Sciatic nerve (tissue), 2 donors: ENCODE data around the gene ELOA. TPM values are rescaled to one million over a fixed set of nuclear protein-coding genes. Genes with fewer than 3 reads are reported as not detected.
"Not testable (repeated sequence)": the region's sequence is repeated elsewhere in the genome, so short reads cannot be mapped to it uniquely, and the experiment has no call there.

ENCODE experiments used
- ATAC-seq: fragments of 200-7000 bp; cut with Tn5 transposase; one replicate; pipeline ENCODE4 v1.9.1; 2020; ENCODE audit warnings: mild to moderate bottlenecking, moderate library complexity
- DNase-seq: peaks from one replicate; pipeline ENCODE4 v3.0.0-alpha.2; 2020; ENCODE audit warnings: low spot score
- intact Hi-C: fragments of 100-400 bp; cut with DNase I; formaldehyde crosslinking; loops from one replicate; pipeline ENCODE4 v1.14.2; 2022
- total RNA-seq: library from RNA; stranded (reverse); fragmentation: NEBNext Ultra II Directional; extraction: Animal tissue kit (Norgen Biotek cat#: 25700); gene quantifications from one replicate; pipeline ENCODE4 v1.2.1, GENCODE V29; 2021
- donor health status: DM: no; HTN: no; CAD: no.
- donor health status: DM: no; HTN: no; CAD: no.

The ELOA gene
- total RNA-seq, 1 donor from 2014 or later: 28.2 TPM

GRCh38 chr1:23776217-23776616, 32.9 kb downstream of the ELOA start:
- intact Hi-C loops: no loop called here
- ATAC-seq (no peak), DNase-seq (no peak)

GRCh38 chr1:23777979-23778814, 34.9 kb downstream of the ELOA start, which contains the start of gene PITHD1:
PITHD1 (plus strand) TSS chr1:23778418; CDS start chr1:23778516, 98 bp downstream.
- DNase-seq: peak; percentile 85
- intact Hi-C loops: no loop called here
- ATAC-seq: peak; percentile 95

GRCh38 chr1:23779826-23780371, 36.6 kb downstream of the ELOA start:
- intact Hi-C loops: no loop called here
- ATAC-seq: no peak
- DNase-seq: no peak

DNA sequence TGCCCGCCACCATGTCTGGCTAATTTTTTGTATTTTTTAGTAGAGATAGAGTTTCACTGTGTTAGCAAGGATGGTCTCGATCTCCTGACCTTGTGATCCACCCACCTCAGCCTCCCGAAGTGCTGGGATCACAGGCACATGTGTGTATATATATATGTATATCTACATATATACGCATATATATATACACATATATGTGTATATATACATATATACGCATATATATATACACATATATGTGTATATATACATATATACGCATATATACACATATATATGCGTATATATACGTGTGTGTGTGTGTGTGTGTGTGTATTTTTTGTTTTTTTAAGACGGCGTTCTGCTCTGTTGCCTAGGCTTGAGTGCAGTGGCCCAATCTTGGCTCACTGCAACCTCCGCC, 39.9 kb downstream of the ELOA start:
- not testable (repeated sequence) for ATAC-seq

GRCh38 chr1:23784846-23785245, 41.6 kb downstream of the ELOA start:
- peak; percentile 54 for ATAC-seq

More for the DNA sequence above, 39.9 kb downstream of the ELOA start:
- DNase-seq, intact Hi-C loops: not testable (repeated sequence)

DNA sequence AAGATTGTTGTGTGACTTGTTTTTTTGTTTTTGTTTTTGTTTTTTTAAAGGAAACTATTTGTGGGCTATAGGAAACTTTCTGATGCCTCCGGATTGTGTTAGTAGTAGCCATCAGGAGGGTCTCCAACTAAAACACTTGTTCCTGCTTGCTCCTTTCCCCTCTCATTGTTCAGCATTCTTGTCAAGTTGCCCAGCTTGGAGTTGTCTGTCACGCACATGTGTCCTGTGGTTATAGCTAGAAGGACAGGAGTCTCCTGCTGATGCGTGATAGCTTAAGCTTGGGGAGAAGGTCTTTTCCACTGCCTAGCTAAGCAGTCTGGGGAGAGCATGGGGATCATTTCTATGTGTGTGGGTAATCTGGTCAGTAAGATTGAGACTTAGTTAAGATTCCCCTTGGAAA, 44.4 kb downstream of the ELOA start:
- ATAC-seq: no peak
- no peak for DNase-seq
- intact Hi-C loops: no loop called here

More at GRCh38 chr1:23784846-23785245, 41.6 kb downstream of the ELOA start:
- DNase-seq: no peak
- intact Hi-C loops: no loop called here

DNA sequence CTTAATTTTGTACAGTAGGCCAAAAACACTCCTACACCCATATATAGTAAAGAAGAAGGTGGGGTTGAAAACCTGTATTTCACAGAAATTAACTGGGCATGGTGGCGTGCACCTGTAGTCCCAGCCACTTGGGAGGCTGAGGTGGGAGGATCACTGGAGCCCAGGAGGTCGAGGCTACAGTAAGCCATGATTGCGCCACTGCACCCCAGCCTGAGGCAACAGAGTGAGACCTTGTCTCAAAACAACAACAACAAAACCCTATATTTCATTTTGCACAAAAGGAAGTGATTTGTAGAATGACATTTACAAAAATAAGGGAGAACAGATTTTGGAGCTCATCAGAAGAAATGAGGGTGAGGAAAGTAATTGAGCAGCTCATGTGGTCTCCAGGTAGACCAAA, 45.4 kb downstream of the ELOA start:
- ATAC-seq: no peak
- intact Hi-C loops: no loop called here
- DNase-seq: no peak

GRCh38 chr1:23790696-23791515, 47.6 kb downstream of the ELOA start, which contains the start of gene LYPLA2:
LYPLA2 (plus strand) TSS chr1:23791145; CDS start chr1:23792683, 1,538 bp downstream.
- intact Hi-C loops: no loop called here
- DNase-seq: peak; percentile 97
- peak; percentile 95 for ATAC-seq

- DNase-seq (no peak), ATAC-seq (peak; percentile 16)
- intact Hi-C loops: no loop called here
Observed at GRCh38 chr1:23791516-23792047, 48.3 kb downstream of the ELOA start.

DNA sequence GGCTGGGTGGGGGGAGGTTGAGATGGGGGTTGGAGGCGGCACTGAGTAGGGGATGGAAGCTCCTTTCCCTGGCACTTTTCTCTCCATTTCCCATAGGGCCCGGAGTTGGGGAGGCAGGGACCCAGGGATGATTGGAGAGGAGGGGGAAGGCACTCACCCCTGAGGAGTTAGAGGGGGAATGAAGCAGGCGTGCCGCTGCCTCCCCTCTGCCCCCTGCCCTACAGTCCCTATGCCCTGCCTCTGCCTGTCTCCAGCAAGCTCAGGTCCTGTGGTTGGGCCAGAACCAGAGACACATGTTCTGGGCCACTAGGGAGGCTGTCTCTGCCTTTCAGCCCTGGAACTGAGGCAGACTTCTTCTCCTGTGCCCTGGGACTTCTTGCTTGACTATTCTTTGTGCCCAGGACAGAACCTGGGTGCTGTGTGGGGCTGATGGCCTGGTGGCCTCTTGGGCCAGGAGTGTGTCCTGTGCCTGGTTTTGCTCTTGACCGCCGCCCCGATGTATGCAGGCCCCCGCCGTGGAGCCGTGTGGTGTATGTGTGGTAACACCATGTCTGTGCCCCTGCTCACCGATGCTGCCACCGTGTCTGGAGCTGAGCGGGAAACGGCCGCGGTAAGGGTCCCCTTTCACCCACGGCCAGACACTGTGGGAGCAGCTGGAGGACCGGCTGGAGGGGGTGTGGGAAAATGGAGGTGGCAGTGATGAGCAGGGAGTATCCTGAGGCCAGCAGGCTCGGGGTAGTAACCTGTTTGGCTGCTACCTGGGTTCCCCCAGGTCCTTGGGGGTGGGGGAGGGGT, 49.1 kb downstream of the ELOA start:
- ATAC-seq (no peak), DNase-seq (no peak)
- intact Hi-C loops: no loop called here

- ATAC-seq (no peak), DNase-seq (no peak)
- intact Hi-C loops: no loop called here
Observed at GRCh38 chr1:23793018-23793781, 49.9 kb downstream of the ELOA start.

DNA sequence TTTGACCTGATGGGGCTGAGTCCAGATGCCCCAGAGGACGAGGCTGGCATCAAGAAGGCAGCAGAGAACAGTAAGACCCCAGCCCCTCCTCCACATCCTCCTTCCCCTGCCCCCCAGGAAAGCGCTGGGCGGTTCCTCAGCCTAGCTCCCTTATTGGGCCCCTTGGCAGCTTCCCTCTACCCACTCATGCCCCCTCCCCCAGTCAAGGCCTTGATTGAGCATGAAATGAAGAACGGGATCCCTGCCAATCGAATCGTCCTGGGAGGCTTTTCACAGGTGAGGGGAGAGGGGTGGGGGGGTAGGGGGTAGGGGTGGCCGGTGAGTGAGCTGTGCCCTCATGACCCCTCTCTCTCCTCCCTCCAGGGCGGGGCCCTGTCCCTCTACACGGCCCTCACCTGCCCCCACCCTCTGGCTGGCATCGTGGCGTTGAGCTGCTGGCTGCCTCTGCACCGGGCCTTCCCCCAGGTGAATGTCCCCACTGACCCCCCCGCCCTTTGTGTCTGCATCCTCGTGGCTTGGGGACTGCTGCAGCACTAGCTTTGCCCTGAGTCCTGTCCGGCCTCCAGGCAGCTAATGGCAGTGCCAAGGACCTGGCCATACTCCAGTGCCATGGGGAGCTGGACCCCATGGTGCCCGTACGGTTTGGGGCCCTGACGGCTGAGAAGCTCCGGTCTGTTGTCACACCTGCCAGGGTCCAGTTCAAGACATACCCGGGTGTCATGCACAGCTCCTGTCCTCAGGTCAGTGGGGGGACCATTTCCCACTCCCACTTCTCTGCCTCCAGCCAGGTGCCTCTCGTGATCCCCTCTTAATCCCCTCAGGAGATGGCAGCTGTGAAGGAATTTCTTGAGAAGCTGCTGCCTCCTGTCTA, 50.8 kb downstream of the ELOA start:
- ATAC-seq (no peak), DNase-seq (no peak)
- intact Hi-C loops: no loop called here

- ATAC-seq, intact Hi-C loops, DNase-seq: not testable (repeated sequence)
Observed at GRCh38 chr1:23794732-23795182, 51.5 kb downstream of the ELOA start.

GRCh38 chr1:23795676-23796465, 52.6 kb downstream of the ELOA start:
- DNase-seq: no peak
- ATAC-seq: no peak
- intact Hi-C loops: no loop called here

- no peak for ATAC-seq
- DNase-seq: no peak
- intact Hi-C loops: no loop called here
Observed at GRCh38 chr1:23796466-23797271, 53.4 kb downstream of the ELOA start.
